ENCODE measurements around the gene IL17RB.

Gene IL17RB, protein sequence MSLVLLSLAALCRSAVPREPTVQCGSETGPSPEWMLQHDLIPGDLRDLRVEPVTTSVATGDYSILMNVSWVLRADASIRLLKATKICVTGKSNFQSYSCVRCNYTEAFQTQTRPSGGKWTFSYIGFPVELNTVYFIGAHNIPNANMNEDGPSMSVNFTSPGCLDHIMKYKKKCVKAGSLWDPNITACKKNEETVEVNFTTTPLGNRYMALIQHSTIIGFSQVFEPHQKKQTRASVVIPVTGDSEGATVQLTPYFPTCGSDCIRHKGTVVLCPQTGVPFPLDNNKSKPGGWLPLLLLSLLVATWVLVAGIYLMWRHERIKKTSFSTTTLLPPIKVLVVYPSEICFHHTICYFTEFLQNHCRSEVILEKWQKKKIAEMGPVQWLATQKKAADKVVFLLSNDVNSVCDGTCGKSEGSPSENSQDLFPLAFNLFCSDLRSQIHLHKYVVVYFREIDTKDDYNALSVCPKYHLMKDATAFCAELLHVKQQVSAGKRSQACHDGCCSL

DNA sequence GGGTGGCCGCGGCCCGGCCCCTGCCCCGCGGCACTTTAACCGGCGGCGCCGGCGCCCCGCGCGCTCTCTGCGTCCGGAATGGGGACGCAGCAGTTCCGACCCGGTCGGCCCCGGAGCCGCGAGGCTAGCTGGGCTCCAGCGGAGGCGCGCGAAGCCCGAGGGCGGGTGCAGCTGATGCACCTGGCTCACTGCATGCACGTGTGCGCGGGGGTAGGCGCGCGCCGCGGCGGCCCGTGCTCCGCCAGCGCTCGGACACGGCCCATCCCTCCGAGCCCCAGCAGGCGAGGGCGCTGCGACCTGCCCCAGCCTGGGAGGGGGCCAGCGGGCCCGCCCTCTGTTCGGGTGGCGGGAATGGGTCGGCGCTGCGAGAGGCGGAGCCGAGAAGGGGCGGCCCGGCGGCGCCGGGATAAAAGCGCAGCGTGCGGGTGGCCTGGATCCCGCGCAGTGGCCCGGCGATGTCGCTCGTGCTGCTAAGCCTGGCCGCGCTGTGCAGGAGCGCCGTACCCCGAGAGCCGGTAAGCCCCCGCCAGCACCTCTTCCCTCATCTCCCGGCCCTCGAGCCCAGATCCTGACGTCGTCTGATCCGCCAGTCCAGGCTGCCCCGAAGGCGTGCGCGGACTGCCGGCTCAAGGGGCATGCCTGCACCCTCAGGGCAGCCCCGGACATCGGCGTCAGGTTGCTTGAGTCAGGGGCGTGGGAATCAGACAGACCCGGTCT is at the start of gene IL17RB, which contains the start of gene CHDH:
IL17RB (plus strand) TSS at position 435 of the 717 bp plus-strand sequence; CDS start at position 456, 21 bp downstream.
CHDH (minus strand) TSS at position 286 of the 717 bp plus-strand sequence. CDS start 22,411 bp downstream, outside the sequence.
- peak; percentile 82 for DNase-seq

DNA sequence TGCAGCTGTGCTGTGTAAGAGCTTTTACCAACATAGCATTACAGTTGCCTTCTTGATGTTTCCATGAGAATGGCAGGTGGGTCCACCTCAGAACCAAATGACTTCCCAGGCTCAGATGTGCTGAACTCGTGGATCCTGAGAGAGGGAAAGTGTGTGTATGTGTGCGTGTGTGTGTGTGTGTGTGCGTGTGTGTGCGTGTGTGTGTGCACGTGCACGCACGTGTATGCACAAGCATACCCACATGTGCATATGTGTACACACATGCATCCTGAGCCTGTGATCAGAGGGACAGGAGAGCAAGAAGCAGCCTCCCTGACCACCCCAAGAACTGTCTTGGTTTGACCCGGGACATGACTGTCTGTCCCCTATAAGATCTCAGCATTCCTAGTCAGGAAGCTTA is 48.2 kb upstream of the IL17RB start:
- no peak for DNase-seq

DNA sequence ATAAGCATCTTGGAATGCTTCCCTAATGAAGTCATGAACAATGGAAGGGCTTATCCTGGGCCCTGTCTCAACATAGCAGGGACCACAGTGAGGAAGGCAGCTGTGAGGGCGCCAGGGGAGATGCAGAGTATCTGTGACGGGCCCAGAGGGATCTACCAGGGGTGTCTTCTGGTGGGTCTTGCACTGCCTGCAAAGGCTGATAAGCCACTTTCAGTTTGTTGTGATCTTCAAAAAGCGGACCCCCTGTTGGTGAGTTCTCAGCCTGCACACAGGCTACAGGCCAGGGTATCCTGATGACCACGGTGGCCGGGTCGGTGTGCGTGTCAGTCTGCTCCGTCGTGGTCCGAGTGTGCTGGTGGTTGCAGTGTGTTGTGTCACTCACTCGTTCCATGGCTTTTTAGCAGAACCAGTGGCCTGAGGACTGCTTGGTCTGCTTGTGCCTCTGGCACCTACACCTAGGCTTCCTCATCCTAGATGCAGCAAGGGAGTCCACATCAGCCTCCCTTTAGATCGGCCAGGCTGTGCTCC is 47.0 kb upstream of the IL17RB start:
- no peak for DNase-seq

DNA sequence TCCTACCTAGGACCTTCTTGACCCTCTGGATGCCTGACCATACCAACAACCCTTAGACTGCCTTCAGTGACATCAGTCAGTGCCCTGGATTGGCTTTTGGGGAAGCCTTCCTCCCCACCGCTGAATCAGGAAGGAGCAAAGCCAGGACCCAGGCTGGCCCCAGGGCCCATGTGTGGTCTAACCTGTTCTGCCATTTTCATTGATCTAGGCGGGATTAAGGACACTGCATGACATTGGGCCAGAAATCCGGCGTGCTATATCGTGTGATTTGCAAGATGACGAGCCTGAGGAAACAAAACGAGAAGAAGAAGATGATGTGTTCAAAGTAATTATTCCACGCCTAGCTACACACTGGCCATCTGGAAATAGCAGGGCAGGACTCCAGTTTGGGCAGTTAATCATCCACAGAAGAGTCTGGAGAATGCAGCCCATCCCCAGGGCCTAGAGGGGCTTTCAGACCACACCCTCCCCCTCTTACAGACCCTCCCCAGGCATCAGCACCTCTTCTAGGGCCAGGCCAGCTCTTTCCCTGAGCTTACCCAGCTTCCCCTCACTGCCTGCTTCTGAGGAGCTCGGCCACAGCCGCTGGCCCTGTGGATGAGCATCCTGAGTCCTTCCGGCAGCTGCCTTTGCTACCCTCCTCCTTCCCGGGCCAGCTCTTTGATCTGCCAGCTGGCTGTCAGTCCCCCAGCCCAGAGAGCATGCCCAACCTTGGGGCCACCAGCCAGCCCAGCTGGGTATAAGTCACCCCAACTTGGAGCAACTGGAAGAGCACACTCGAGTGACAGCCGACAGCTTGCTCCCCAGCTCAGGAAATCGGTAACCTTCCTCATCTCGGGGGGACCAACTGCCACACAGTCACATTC is 46.1 kb upstream of the IL17RB start:
- DNase-seq: no peak

- no peak for DNase-seq
Observed at GRCh38 chr3:53801319-53801718, 45.0 kb upstream of the IL17RB start.

- no peak for DNase-seq
Observed at GRCh38 chr3:53802256-53802880, 44.0 kb upstream of the IL17RB start.

DNA sequence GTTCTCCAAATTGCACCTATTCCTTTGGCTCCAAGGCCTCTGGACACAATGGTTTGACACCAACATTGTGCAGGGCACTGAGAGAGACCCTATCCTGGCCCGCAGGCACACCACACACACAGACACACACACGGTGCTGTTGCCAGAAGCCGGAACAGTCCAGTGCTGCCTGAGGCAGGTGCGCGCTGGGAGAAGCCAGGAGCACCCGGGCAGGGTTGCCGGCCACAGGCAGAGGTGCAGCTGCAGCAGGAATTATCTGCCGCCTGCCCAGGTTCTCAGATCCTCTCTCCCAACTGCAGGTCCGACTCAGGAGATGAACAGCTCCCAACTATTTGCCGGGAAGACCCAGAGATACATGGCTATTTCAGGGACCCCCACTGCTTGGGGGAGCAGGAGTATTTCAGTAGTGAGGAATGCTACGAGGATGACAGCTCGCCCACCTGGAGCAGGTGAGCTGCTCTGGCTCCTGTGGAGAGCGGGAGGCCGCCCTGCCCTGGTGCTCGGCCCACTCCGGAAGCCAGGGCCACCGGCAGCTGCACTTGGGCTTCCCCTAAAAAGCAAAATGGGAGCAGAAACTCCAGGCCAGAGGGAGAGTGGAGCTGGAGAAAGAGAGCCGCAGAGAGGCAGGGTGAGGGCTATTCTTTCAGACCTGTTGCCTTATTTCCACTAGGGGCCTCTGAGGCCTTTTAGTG is 43.1 kb upstream of the IL17RB start:
- no peak for DNase-seq

- no peak for DNase-seq
Observed at GRCh38 chr3:53803816-53804695, 42.3 kb upstream of the IL17RB start.

GRCh38 chr3:53804697-53805462 is 41.5 kb upstream of the IL17RB start:
- DNase-seq: peak; percentile 70

- DNase-seq: no peak
Observed at GRCh38 chr3:53805463-53806159, 40.8 kb upstream of the IL17RB start.

DNA sequence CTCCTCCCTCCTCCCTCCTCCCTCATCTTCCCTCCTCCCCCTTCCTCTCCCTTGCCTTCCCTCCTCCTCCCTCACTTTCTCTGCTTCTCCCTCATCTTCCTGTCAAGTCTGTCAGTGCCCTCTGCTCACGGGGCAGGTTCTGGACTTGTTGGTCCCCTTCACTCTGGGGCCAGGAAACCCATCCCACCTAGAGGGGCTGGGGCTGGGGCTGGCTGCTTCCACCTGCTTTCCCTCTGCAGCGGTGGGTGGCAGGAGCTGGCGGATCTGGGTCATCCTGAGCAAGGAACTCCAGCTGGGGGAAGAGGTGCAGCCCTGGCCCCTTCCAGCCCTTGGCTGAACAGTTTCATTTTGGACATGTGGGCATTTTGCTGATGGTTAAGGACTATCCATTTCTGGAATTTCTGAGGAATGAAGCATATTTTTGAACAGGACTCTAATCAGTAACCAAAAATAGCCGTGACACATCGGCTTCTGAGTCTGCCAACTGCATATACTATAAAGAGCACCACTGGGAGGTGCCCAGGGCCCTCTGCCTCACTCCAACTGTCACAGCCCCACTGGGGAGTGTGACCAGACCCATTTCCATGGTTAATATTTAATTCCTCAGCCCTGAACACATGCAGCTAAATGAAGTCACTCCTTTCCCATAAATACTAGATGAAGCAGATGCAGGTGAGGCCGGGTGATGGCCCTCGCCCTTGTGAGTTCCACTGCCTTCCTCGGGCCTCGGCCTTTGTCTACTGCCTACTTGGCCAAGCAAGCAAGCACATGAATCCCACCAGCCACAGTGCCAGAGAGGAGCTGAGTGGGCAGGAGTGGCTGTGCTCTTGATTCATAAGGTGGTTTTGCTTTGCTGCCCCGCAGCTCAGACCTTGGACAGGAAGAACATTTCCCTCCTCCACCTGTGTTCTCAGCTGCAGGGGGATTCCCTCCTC is 39.9 kb upstream of the IL17RB start:
- DNase-seq: no peak

DNA sequence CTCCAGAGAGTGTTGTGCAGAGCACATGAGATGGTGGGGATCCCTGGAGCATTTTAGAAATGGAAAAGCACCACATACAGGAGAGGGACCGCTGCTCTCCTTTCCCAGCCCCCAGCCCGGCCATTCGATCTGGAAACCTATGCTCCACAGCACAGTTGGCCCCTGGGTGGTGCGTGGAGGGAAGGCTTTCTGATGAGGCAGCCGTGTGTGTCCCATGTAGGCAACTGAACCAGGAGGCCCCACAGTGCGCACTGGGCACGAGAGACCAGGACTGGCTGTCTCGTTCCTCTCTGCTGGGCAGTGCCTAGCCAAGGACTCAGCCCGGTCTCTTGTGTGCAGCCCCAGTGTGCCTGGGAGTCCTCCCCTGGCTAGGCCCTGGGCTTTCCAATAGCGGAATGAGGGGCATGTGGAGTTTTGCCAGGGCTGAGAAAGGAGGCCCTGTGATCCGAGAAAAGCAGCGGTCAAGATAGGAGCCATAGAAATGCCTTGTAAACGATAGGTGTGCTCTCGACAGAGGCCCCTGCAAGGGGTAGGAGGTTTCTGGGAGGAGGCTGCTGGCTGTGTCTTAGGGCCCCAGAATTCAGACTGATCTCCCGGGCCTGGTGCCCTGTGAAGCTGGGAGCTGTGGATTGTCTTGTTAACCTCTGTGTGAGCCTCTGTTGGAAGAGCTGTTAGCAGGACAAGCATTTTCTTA is 39.1 kb upstream of the IL17RB start:
- DNase-seq: no peak

GRCh38 chr3:53808496-53808895 is 37.9 kb upstream of the IL17RB start:
- DNase-seq: no peak

- no peak for DNase-seq
Observed at GRCh38 chr3:53809267-53809666, 37.1 kb upstream of the IL17RB start.

DNA sequence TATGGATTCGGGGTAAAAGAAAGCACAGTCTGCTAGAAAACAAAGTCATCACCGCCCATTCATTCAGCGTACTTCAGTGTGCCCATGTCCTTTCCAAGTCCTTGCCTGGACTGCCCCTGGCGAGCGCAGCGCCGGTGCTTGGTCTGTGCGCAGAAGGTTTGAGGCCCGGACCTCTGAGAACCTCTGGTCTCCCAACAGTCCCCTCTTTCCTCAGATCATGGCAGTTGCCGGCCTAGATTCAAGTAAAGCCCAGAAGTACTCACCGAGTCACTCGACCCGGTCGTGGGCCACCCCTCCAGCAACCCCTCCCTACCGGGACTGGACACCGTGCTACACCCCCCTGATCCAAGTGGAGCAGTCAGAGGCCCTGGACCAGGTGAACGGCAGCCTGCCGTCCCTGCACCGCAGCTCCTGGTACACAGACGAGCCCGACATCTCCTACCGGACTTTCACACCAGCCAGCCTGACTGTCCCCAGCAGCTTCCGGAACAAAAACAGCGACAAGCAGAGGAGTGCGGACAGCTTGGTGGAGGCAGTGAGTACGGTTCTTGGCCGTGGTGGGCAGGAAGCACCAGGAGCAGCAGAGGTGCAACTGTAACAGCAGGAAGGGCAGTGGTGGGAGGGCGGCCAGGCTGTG is 36.5 kb upstream of the IL17RB start:
- no peak for DNase-seq

DNA sequence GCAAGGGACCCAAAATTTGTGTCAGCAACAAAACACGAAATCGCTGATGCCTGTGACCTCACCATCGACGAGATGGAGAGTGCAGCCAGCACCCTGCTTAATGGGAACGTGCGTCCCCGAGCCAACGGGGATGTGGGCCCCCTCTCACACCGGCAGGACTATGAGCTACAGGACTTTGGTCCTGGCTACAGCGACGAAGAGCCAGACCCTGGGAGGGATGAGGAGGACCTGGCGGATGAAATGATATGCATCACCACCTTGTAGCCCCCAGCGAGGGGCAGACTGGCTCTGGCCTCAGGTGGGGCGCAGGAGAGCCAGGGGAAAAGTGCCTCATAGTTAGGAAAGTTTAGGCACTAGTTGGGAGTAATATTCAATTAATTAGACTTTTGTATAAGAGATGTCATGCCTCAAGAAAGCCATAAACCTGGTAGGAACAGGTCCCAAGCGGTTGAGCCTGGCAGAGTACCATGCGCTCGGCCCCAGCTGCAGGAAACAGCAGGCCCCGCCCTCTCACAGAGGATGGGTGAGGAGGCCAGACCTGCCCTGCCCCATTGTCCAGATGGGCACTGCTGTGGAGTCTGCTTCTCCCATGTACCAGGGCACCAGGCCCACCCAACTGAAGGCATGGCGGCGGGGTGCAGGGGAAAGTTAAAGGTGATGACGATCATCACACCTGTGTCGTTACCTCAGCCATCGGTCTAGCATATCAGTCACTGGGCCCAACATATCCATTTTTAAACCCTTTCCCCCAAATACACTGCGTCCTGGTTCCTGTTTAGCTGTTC is 35.0 kb upstream of the IL17RB start:
- no peak for DNase-seq

Measured in 8988T (cell line).